K562 (cell line): ENCODE measurements around the gene DIPK2A. TPM values are rescaled to one million over a fixed set of nuclear protein-coding genes. Genes with fewer than 3 reads are reported as not detected.

ENCODE experiments used
- CHD4 ChIP-seq: fragments of 200-600 bp; sonication (generic); IDR thresholded peaks from 3 replicates; pipeline ENCODE4 v1.6.1; 2012; ENCODE audit warnings: low read depth, mild to moderate bottlenecking, mixed read lengths, low read length, inconsistent platforms; ENCODE audit not compliant: insufficient read depth, insufficient replicate concordance, poor library complexity, severe bottlenecking
- FOXP1 ChIP-seq: sonication (generic); formaldehyde crosslinking; IDR thresholded peaks from 2 replicates; pipeline ENCODE4 v1.8.0; 2022; ENCODE audit warnings: mild to moderate bottlenecking, missing genetic modification reagents
- GATAD2A ChIP-seq: fragments of 450-650 bp; IDR thresholded peaks from 2 replicates; pipeline ENCODE4 v1.6.1; 2017
- HIVEP1 ChIP-seq: fragments of 250-450 bp; sonication (Bioruptor Pico); IDR thresholded peaks from 2 replicates; pipeline ENCODE4 v1.4.0; 2020; ENCODE audit warnings: mild to moderate bottlenecking
- HMG20B ChIP-seq: fragments of 250-450 bp; sonication (Bioruptor Pico); IDR thresholded peaks from 2 replicates; pipeline ENCODE4 v1.5.0; 2021; ENCODE audit warnings: mild to moderate bottlenecking
- MECOM ChIP-seq: fragments of 250-450 bp; sonication (Bioruptor Pico); IDR thresholded peaks from 2 replicates; pipeline ENCODE4 v1.8.0; 2022; ENCODE audit warnings: inconsistent platforms
- MEF2A ChIP-seq: IDR thresholded peaks from 2 replicates; pipeline ENCODE4 v1.6.1; 2011; ENCODE audit warnings: low read depth, mild to moderate bottlenecking, low read length, moderate library complexity; ENCODE audit not compliant: control insufficient read depth
- NCOA6 ChIP-seq: fragments of 450-650 bp; IDR thresholded peaks from 2 replicates; pipeline ENCODE4 v1.6.1; 2017; ENCODE audit warnings: mild to moderate bottlenecking
- NFXL1 ChIP-seq: fragments of 450-650 bp; formaldehyde crosslinking; IDR thresholded peaks from 2 replicates; pipeline ENCODE4 v1.4.0; 2021; ENCODE audit warnings: mild to moderate bottlenecking
- NFYB ChIP-seq: IDR thresholded peaks from 2 replicates; pipeline ENCODE4 v1.6.1; 2011; ENCODE audit warnings: mild to moderate bottlenecking, moderate library complexity; ENCODE audit not compliant: insufficient read length; ENCODE audit errors: extremely low read depth
- NUFIP1 ChIP-seq: fragments of 450-650 bp; IDR thresholded peaks from 2 replicates; pipeline ENCODE4 v1.6.1; 2018; ENCODE audit not compliant: partially characterized antibody
- PTBP1 ChIP-seq: fragments of 200-400 bp; formaldehyde crosslinking; IDR thresholded peaks from 2 replicates; pipeline ENCODE4 v1.6.1; 2017; ENCODE audit warnings: low read depth, low read length
- PTTG1 ChIP-seq: fragments of 450-650 bp; IDR thresholded peaks from 2 replicates; pipeline ENCODE4 v1.6.1; 2016; ENCODE audit warnings: low read depth, mild to moderate bottlenecking, missing genetic modification characterization, missing compliant biosample characterization
- RAD21 ChIP-seq, 2 experiments: fragments of 250-450 bp in 1 of 2; fragments of 450-650 bp in 1 of 2; sonication (Bioruptor Pico) in 1 of 2; formaldehyde crosslinking in 1 of 2; IDR thresholded peaks in 1 of 2; conservative IDR thresholded peaks in 1 of 2; 2 replicates each; pipeline versions ENCODE4 v1.4.0 to v1.8.0; 2020 to 2022; ENCODE audit warnings: mild to moderate bottlenecking in 2 of 2, moderate library complexity in 1 of 2
- SMARCA5 ChIP-seq: fragments of 450-650 bp; IDR thresholded peaks from 2 replicates; pipeline ENCODE4 v1.6.1; 2016
- SOX6 ChIP-seq: fragments of 450-650 bp; IDR thresholded peaks from 2 replicates; pipeline ENCODE4 v1.6.1; 2014; ENCODE audit warnings: mild to moderate bottlenecking
- SREBF1 ChIP-seq: fragments of 150-350 bp; IDR thresholded peaks from 2 replicates; pipeline ENCODE4 v1.6.1; 2014; ENCODE audit warnings: antibody characterized with exemption, low read depth, low read length, borderline replicate concordance
- TGIF2 ChIP-seq: sonication (generic); formaldehyde crosslinking; IDR thresholded peaks from 2 replicates; pipeline ENCODE4 v1.8.1; 2022; ENCODE audit warnings: mild to moderate bottlenecking, missing genetic modification reagents, moderate library complexity
- THRAP3 ChIP-seq: fragments of 450-650 bp; IDR thresholded peaks from 2 replicates; pipeline ENCODE4 v1.6.1; 2016; ENCODE audit warnings: mild to moderate bottlenecking, inconsistent platforms, borderline replicate concordance
- ZBTB8A ChIP-seq: fragments of 450-650 bp; IDR thresholded peaks from 2 replicates; pipeline ENCODE4 v1.6.1; 2018; ENCODE audit warnings: mild to moderate bottlenecking, moderate library complexity; ENCODE audit not compliant: partially characterized antibody
- ZNF253 ChIP-seq: fragments of 250-450 bp; sonication (Bioruptor Pico); conservative IDR thresholded peaks from 2 replicates; pipeline ENCODE4 v1.6.1; 2021; ENCODE audit warnings: mild to moderate bottlenecking
- ZNF41 ChIP-seq: fragments of 250-450 bp; sonication (Bioruptor Pico); conservative IDR thresholded peaks from 2 replicates; pipeline ENCODE4 v1.4.0; 2020; ENCODE audit warnings: mild to moderate bottlenecking
- ZNF589 ChIP-seq: fragments of 200-800 bp; sonication (Bioruptor generic); IDR thresholded peaks from 2 replicates; pipeline ENCODE4 v1.6.1; 2016; ENCODE audit warnings: low read depth, missing genetic modification characterization, missing compliant biosample characterization
- polyA plus RNA-seq, 8 experiments: library from polyadenylated mRNA; depleted of rRNA in 4 of 8; stranded (reverse) in 5 of 8; unstranded in 3 of 8; fragments of >200 nt; fragmentation: Nextera tagmentation in 2 of 8; fragmentation: Illumina TruSeq in 1 of 8; extraction: Ambion mirVana in 2 of 8; extraction: Trizol in 1 of 8; gene quantifications; 2 replicates each; pipeline versions ENCODE4 v1.2.1 to v1.2.3, GENCODE V29; 2011 to 2014; ENCODE audit warnings: inconsistent platforms in 1 of 8, missing spikeins in 1 of 8
- total RNA-seq, 7 experiments: library from RNA; depleted of rRNA in 6 of 7; stranded (reverse); fragments of >200 nt in 6 of 7; fragmentation: Illumina TruSeq in 2 of 7; extraction: Trizol in 2 of 7; gene quantifications; 2 replicates each; pipeline versions ENCODE4 v1.2.1 to v1.2.3, GENCODE V29; 2011 to 2021; ENCODE audit warnings: low replicate concordance in 1 of 7
- TF ChIP-seq, protein P1 (sequence below): sonication (generic); IDR thresholded peaks from 2 replicates; pipeline ENCODE4 v1.6.1; 2016
- TF ChIP-seq, protein P2 (sequence below): fragments of 450-650 bp; IDR thresholded peaks from 2 replicates; pipeline ENCODE4 v1.7.1; 2018; ENCODE audit warnings: mild to moderate bottlenecking, low read depth; ENCODE audit not compliant: partially characterized antibody
- TF ChIP-seq, protein P3 (sequence below): sonication (generic); formaldehyde crosslinking; IDR thresholded peaks from 2 replicates; pipeline ENCODE4 v1.8.1; 2022; ENCODE audit warnings: missing genetic modification reagents

The DIPK2A gene
- total and polyA plus RNA-seq, 9 of the 15 experiments (the other 6 are each of a cell fraction or from before 2014, with no cell fraction given): 3.3 to 15.7 (median 7.8) TPM

DNA sequence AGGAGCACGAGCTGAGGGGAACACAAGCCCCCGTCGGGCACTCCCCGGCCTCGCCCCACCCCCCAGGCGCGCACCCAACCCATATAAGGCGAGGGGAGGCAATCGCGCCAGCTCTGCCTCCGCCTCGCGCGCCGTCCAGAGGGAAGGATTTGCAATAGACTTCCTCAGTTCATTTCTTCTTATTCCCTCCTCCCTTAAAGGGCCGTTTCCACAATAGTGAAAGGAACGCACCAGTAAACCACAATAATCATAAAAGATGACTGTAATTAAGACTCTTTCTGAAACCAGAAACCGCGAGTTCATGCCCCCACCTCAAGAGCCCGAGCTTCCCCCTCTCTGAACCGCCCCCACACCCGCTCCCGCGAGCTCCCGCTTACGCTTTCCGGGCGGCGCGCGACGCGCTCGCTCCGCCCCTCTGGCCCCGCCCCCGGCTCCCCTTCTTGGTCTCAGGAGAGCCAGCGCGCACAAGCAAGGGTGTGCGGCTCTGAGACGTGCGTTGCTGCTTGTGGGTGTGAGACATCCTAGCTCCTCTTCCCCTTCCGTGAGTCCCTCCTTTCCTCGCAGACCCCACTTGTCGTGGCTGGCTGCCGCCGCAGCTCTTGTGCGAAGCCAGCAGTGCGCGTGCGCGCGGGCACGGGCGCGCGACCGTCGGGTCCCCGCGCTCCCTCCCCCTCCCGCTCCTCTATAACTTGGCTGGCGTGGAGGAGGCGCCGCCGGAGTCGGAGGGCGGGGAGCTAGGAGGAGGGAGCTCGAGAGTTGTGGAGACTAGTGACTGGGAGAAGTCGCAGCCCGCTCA lies at the start of gene DIPK2A (continued):
- TF ChIP-seq NCOA6 (peak; percentile 78), NFXL1 (CRISPR knock-in tag) (no peak), SOX6 (peak; percentile 38; the same call in 1 of the 2 replicates), RAD21 (CRISPR knock-in tag; conservative IDR thresholded peaks at IDR 0.05 in 1 of 2, IDR thresholded peaks at IDR 0.05 in 1 of 2) (no peak), ZBTB8A (no peak), PTBP1 (no peak), HMG20B (CRISPR knock-in tag) (no peak), TGIF2 (no peak), HIVEP1 (CRISPR knock-in tag) (no peak), GATAD2A (no peak), SMARCA5 (no peak), FOXP1 (CRISPR knock-in tag) (no peak), ZNF253 (no peak), NFYB (no peak), PTTG1 (no peak), NUFIP1 (no peak), MEF2A (no peak), CHD4 (no peak), SREBF1 (no peak), MECOM (no peak), ZNF589 (CRISPR knock-in tag) (no peak; the same call in 1 of the 2 replicates), THRAP3 (no peak), ZNF41 (no peak)
- TF ChIP-seq, protein P1, sequence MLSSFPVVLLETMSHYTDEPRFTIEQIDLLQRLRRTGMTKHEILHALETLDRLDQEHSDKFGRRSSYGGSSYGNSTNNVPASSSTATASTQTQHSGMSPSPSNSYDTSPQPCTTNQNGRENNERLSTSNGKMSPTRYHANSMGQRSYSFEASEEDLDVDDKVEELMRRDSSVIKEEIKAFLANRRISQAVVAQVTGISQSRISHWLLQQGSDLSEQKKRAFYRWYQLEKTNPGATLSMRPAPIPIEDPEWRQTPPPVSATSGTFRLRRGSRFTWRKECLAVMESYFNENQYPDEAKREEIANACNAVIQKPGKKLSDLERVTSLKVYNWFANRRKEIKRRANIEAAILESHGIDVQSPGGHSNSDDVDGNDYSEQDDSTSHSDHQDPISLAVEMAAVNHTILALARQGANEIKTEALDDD: no peak; the same call in 1 of the 2 replicates
- TF ChIP-seq, protein P2, sequence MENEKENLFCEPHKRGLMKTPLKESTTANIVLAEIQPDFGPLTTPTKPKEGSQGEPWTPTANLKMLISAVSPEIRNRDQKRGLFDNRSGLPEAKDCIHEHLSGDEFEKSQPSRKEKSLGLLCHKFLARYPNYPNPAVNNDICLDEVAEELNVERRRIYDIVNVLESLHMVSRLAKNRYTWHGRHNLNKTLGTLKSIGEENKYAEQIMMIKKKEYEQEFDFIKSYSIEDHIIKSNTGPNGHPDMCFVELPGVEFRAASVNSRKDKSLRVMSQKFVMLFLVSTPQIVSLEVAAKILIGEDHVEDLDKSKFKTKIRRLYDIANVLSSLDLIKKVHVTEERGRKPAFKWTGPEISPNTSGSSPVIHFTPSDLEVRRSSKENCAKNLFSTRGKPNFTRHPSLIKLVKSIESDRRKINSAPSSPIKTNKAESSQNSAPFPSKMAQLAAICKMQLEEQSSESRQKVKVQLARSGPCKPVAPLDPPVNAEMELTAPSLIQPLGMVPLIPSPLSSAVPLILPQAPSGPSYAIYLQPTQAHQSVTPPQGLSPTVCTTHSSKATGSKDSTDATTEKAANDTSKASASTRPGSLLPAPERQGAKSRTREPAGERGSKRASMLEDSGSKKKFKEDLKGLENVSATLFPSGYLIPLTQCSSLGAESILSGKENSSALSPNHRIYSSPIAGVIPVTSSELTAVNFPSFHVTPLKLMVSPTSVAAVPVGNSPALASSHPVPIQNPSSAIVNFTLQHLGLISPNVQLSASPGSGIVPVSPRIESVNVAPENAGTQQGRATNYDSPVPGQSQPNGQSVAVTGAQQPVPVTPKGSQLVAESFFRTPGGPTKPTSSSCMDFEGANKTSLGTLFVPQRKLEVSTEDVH: peak; percentile 59
- TF ChIP-seq, protein P3, sequence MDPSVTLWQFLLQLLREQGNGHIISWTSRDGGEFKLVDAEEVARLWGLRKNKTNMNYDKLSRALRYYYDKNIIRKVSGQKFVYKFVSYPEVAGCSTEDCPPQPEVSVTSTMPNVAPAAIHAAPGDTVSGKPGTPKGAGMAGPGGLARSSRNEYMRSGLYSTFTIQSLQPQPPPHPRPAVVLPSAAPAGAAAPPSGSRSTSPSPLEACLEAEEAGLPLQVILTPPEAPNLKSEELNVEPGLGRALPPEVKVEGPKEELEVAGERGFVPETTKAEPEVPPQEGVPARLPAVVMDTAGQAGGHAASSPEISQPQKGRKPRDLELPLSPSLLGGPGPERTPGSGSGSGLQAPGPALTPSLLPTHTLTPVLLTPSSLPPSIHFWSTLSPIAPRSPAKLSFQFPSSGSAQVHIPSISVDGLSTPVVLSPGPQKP (CRISPR knock-in tag): no peak
